Measurements from ENCODE around the gene KCND3. TPM values are rescaled to one million over a fixed set of nuclear protein-coding genes. Genes with fewer than 3 reads are reported as not detected.

KCND3 gene
- total RNA-seq, 1 experiment from 2014 or later = not detected

DNA sequence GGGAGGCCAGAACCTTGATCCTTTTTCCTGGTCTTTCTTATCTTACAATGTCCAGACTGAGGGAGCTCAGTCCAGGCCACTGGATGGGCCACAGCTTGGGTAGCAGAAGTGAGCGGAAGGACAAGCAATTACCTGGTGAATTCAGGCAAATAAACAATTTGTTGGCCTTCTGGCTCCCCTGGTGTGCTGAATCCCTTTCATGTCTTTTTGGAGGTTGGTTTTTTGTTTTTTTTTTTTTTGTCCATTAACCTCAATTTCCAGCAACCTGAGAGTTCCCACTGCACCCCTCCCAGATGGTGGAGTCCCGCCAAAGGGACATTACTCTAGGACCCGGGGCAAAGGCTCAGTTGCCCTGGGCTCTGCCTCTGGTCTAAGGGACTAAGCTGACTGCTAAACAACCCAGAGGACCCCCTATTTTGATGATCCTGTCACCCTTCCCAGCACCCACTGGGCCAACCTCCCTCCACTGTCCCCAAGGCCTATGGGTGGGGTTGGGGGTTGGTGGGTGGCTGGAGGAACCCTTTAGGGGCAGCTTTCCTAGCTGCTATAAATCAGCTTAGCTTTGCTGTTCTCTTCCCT, 85.5 kb downstream of the KCND3 start:
- BruUV-seq (replicated peaks) = no TSS peak
- Histone ChIP-seq H3K27me3 (ENCODE audit: insufficient read depth, low read depth) (peaks cover 98% of the 10 kb centered on the region), H3K27ac (no peak overlapping the region), H3K4me2 (no peak overlapping the region), H3K9me3 (ENCODE audit: insufficient read depth, low read depth) (no peaks in the 10 kb centered on the region), H3K4me1 (replicated peaks; ENCODE audit: insufficient read depth) (no peaks in the 10 kb centered on the region), H4K20me1 (ENCODE audit: insufficient read depth) (no peaks in the 10 kb centered on the region; the same call in 1 of the 2 replicates), H3K79me2 (ENCODE audit: low read depth) (no peaks in the 10 kb centered on the region), H3K36me3 (ENCODE audit: low read depth) (no peaks in the 10 kb centered on the region), H2AFZ (no peak overlapping the region), H3F3A (ENCODE audit: insufficient read depth, low read depth) (no peaks in the 10 kb centered on the region), H3K4me3 (no peak overlapping the region), H3K9me2 (ENCODE audit: insufficient read depth) (no peaks in the 10 kb centered on the region)
- no peak for DNase-seq
- ChIA-PET POLR2A (ENCODE audit: unreplicated experiment) (no interaction called here), CTCF (no interaction called here)
- TF ChIP-seq CTCF (conservative IDR thresholded peaks at IDR 0.05) (no peak), EZH2 (IDR thresholded peaks at IDR 0.05; ENCODE audit: low read depth) (no peak)
- intact Hi-C loops (cut with micrococcal nuclease; ENCODE audit: unreplicated experiment) = no loop called here

GRCh38 chr1:111903148-111903870, 86.2 kb downstream of the KCND3 start:
- H3K9me2 ChIP-seq (ENCODE audit: insufficient read depth) = no peaks in the 10 kb centered on the region
- no peak for DNase-seq
- no peaks in the 10 kb centered on the region for H3K79me2 ChIP-seq (ENCODE audit: low read depth)
- TF ChIP-seq EZH2 (IDR thresholded peaks at IDR 0.05; ENCODE audit: low read depth) (no peak), CTCF (conservative IDR thresholded peaks at IDR 0.05) (no peak)
- no TSS peak for BruUV-seq (replicated peaks)
- no peaks in the 10 kb centered on the region for H3F3A ChIP-seq (ENCODE audit: insufficient read depth, low read depth)
- H3K27me3 ChIP-seq (ENCODE audit: insufficient read depth, low read depth) = peaks cover 98% of the 10 kb centered on the region
- H2AFZ ChIP-seq = no peak overlapping the region
- ChIA-PET POLR2A (ENCODE audit: unreplicated experiment) (no interaction called here), CTCF (no interaction called here)
- H4K20me1 ChIP-seq (ENCODE audit: insufficient read depth) = no peaks in the 10 kb centered on the region; the same call in 1 of the 2 replicates
- intact Hi-C loops (cut with micrococcal nuclease; ENCODE audit: unreplicated experiment) = no loop called here
- no peak overlapping the region for H3K4me2 ChIP-seq
- no peak overlapping the region for H3K27ac ChIP-seq
- H3K4me3 ChIP-seq = no peak overlapping the region
- H3K36me3 ChIP-seq (ENCODE audit: low read depth) = no peaks in the 10 kb centered on the region
- H3K4me1 ChIP-seq (replicated peaks; ENCODE audit: insufficient read depth) = no peaks in the 10 kb centered on the region
- no peaks in the 10 kb centered on the region for H3K9me3 ChIP-seq (ENCODE audit: insufficient read depth, low read depth)

DNA sequence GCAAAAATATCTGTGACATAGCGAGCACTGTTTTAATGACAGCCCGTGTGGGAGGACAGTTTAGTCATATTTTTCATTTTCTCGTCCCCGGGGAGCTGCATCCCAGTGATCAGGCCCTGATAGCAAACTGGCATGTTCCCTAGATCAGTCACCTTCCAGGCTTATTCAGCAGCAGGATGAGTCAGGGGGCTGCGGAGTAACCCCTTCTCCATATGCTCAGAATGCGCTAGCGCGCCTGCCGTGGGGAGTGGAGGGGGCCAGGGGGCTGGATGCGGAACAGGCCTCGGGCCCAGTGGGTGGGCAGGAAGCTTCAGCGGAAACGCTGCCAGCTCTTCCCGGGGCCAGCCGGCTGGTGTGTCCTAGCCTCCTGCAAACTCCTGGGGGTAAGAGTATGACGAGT, 94.0 kb downstream of the KCND3 start:
- CTCF ChIA-PET = interaction anchor here (0.5 kb wide), 1 partner anchor 413 kb away, joined by 3 read pairs; no protein-coding TSS in a partner anchor

More for the DNA sequence above, 94.0 kb downstream of the KCND3 start:
- Histone ChIP-seq H3K27ac (no peak overlapping the region), H3K9me3 (ENCODE audit: insufficient read depth, low read depth) (no peaks in the 10 kb centered on the region), H4K20me1 (ENCODE audit: insufficient read depth) (no peaks in the 10 kb centered on the region; the same call in 1 of the 2 replicates), H3K4me2 (no peak overlapping the region), H3K9me2 (ENCODE audit: insufficient read depth) (no peaks in the 10 kb centered on the region), H3K79me2 (ENCODE audit: low read depth) (no peaks in the 10 kb centered on the region), H2AFZ (no peak overlapping the region), H3K27me3 (ENCODE audit: insufficient read depth, low read depth) (peaks cover 100% of the 10 kb centered on the region), H3K4me1 (replicated peaks; ENCODE audit: insufficient read depth) (no peaks in the 10 kb centered on the region), H3F3A (ENCODE audit: insufficient read depth, low read depth) (no peaks in the 10 kb centered on the region), H3K36me3 (ENCODE audit: low read depth) (no peaks in the 10 kb centered on the region), H3K4me3 (no peak overlapping the region)
- intact Hi-C loops (cut with micrococcal nuclease; ENCODE audit: unreplicated experiment) = no loop called here
- no peak for DNase-seq
- TF ChIP-seq CTCF (conservative IDR thresholded peaks at IDR 0.05) = no peak
- no peak for TF ChIP-seq EZH2 (IDR thresholded peaks at IDR 0.05; ENCODE audit: low read depth)
- no TSS peak for BruUV-seq (replicated peaks)
- POLR2A ChIA-PET (ENCODE audit: unreplicated experiment) = no interaction called here

All from PC-9 (cell line).